OCI-LY7 (cell line): Measurements from ENCODE around the gene SSPN. TPM values are rescaled to one million over a fixed set of nuclear protein-coding genes. Genes with fewer than 3 reads are reported as not detected.

Experiments used
- BruUV-seq: library from RNA; stranded (reverse); fragments of 400-500 nt; replicated peaks from 2 replicates; lab custom pipeline; 2021; lab: Mats Ljungman, UMichigan
- CTCF ChIA-PET: fragments of 300-600 bp; sonication (Branson Sonifier 250); formaldehyde crosslinking; loops from one replicate; lab custom pipeline; 2022; ENCODE audit warnings: antibody characterized with exemption; ENCODE audit not compliant: unreplicated experiment; lab: Charles Lee
- POLR2A ChIA-PET: fragments of 300-600 bp; sonication (Branson Sonifier 250); formaldehyde crosslinking; loops from one replicate; lab custom pipeline; 2022; ENCODE audit warnings: antibody characterized with exemption; lab: Charles Lee
- DNase-seq: peaks from one replicate; pipeline ENCODE4 v3.0.0-alpha.2; 2015; ENCODE audit warnings: low spot score
- H2AFZ ChIP-seq: fragments of 200-600 bp; sonication (generic), shearing (Covaris generic); 2 replicates; pipeline ENCODE4 v1.6.1; 2014; ENCODE audit warnings: mild to moderate bottlenecking, antibody characterized with exemption, low read length, moderate library complexity
- H3K27ac ChIP-seq: fragments of 200-600 bp; sonication (generic); 2 replicates; pipeline ENCODE4 v1.5.1; 2014; ENCODE audit warnings: mixed run types, low read depth, mild to moderate bottlenecking, moderate library complexity, low read length, inconsistent platforms; ENCODE audit not compliant: poor library complexity, severe bottlenecking
- H3K36me3 ChIP-seq: fragments of 200-600 bp; sonication (generic); 2 replicates; pipeline ENCODE4 v1.6.1; 2014; ENCODE audit warnings: mild to moderate bottlenecking, antibody characterized with exemption, low read length, moderate library complexity, mixed read lengths; ENCODE audit not compliant: insufficient read depth
- H3K4me1 ChIP-seq: fragments of 200-600 bp; sonication (generic); 2 replicates; pipeline ENCODE4 v1.5.1; 2014; ENCODE audit warnings: mild to moderate bottlenecking, low read length; ENCODE audit not compliant: insufficient read depth, poor library complexity, severe bottlenecking
- H3K4me2 ChIP-seq: fragments of 200-600 bp; sonication (generic); 2 replicates; pipeline ENCODE4 v1.6.1; 2014; ENCODE audit warnings: mild to moderate bottlenecking, low read length
- H3K4me3 ChIP-seq: fragments of 200-600 bp; sonication (generic); 2 replicates; pipeline ENCODE4 v1.5.1; 2014; ENCODE audit warnings: mild to moderate bottlenecking, low read depth, low read length; ENCODE audit not compliant: poor library complexity, severe bottlenecking
- H3K79me2 ChIP-seq: fragments of 200-600 bp; sonication (generic); 2 replicates; pipeline ENCODE4 v1.6.1; 2016; ENCODE audit warnings: low read depth, mild to moderate bottlenecking, low read length, moderate library complexity, mixed read lengths; ENCODE audit not compliant: insufficient read depth
- H3K9me2 ChIP-seq: fragments of 200-600 bp; sonication (generic); 2 replicates; pipeline ENCODE4 v1.6.1; 2016; ENCODE audit warnings: mild to moderate bottlenecking, low read length, mixed read lengths; ENCODE audit not compliant: insufficient read depth
- H3K9me3 ChIP-seq: fragments of 200-600 bp; sonication (generic); 2 replicates; pipeline ENCODE4 v1.6.1; 2014; ENCODE audit warnings: mild to moderate bottlenecking, mixed run types, low read length, mixed read lengths
- H4K20me1 ChIP-seq: fragments of 200-600 bp; sonication (generic); 2 replicates; pipeline ENCODE4 v1.6.1; 2014; ENCODE audit warnings: mild to moderate bottlenecking, antibody characterized with exemption, low read length, moderate library complexity, mixed read lengths; ENCODE audit not compliant: insufficient read depth
- CTCF ChIP-seq: fragments of 200-600 bp; sonication (generic); conservative IDR thresholded peaks from 2 replicates; pipeline ENCODE4 v1.5.1; 2014; ENCODE audit warnings: mild to moderate bottlenecking, antibody characterized with exemption, low read length, moderate library complexity, mixed read lengths
- EZH2phosphoT487 ChIP-seq: fragments of 200-600 bp; sonication (generic); IDR thresholded peaks from 2 replicates; pipeline ENCODE4 v1.6.1; 2018; ENCODE audit warnings: low read depth, borderline replicate concordance, mild to moderate bottlenecking, mixed run types, antibody characterized with exemption, low read length, moderate library complexity, mixed read lengths
- intact Hi-C: fragments of 100-400 bp; cut with micrococcal nuclease; formaldehyde crosslinking; loops from one replicate; pipeline ENCODE4 v1.10.0; 2022; ENCODE audit not compliant: unreplicated experiment
- total RNA-seq, 2 experiments: library from RNA; depleted of rRNA in 1 of 2; stranded (reverse); fragments of >200 nt in 1 of 2; shearing (Covaris generic) in 1 of 2; gene quantifications; 2 replicates each; pipeline ENCODE4 v1.2.3, GENCODE V29; 2014 to 2022

The SSPN gene
- total RNA-seq, 2 experiments from 2014 or later, result not detected

GRCh38 chr12:26278666-26279065, 83.3 kb downstream of the SSPN start:
- Histone ChIP-seq H2AFZ (no peak overlapping the region), H3K4me2 (no peak overlapping the region), H3K4me3 (no peak overlapping the region), H4K20me1 (no peaks in the 10 kb centered on the region), H3K9me3 (no peaks in the 10 kb centered on the region), H3K79me2 (no peaks in the 10 kb centered on the region), H3K36me3 (no peaks in the 10 kb centered on the region), H3K27ac (no peak overlapping the region), H3K9me2 (no peaks in the 10 kb centered on the region), H3K4me1 (no peaks in the 10 kb centered on the region)
- CTCF ChIA-PET, result no interaction called here
- no peak for TF ChIP-seq CTCF
- no peak for TF ChIP-seq EZH2phosphoT487
- intact Hi-C loops, result no loop called here
- BruUV-seq, result no TSS peak
- POLR2A ChIA-PET, result interaction anchor here (0.6 to 1.6 kb wide), 2 partner anchors 9 to 160 kb away, joined by 3 to 4 read pairs; no protein-coding TSS in a partner anchor
- no peak for DNase-seq

DNA sequence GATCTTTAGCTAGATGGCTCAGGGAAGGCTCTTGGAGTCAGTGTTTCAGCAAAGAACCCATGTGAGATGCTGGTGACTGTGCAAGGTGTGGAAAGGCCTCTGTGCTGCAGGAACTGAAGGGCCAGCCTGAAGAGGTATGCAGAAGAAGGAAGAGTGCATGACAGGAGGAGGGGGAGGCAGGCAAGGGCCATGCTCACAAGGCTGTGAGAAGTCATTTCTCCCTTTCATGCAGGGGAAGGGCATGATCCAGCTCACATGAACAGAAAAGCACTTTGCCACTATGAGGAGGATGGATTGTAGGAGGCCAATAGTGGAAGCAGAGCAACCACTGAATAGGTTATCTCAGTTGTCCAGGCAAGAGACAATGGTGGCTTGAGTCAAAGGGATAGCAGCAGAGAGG, 83.7 kb downstream of the SSPN start:
- ChIA-PET POLR2A (interaction anchor here (1.6 kb wide), 1 partner anchor 9 kb away, joined by 4 read pairs; no protein-coding TSS in a partner anchor), CTCF (no interaction called here)
- H3K27ac ChIP-seq, result no peak overlapping the region
- H3K9me2 ChIP-seq, result no peaks in the 10 kb centered on the region
- H3K4me1 ChIP-seq, result no peaks in the 10 kb centered on the region
- no peaks in the 10 kb centered on the region for H4K20me1 ChIP-seq
- H2AFZ ChIP-seq, result no peak overlapping the region
- DNase-seq, result no peak
- H3K36me3 ChIP-seq, result no peaks in the 10 kb centered on the region
- H3K79me2 ChIP-seq, result no peaks in the 10 kb centered on the region
- BruUV-seq, result no TSS peak
- no peak overlapping the region for H3K4me3 ChIP-seq
- TF ChIP-seq EZH2phosphoT487, result no peak
- no peak for TF ChIP-seq CTCF
- intact Hi-C loops, result no loop called here
- H3K4me2 ChIP-seq, result no peak overlapping the region
- H3K9me3 ChIP-seq, result no peaks in the 10 kb centered on the region

DNA sequence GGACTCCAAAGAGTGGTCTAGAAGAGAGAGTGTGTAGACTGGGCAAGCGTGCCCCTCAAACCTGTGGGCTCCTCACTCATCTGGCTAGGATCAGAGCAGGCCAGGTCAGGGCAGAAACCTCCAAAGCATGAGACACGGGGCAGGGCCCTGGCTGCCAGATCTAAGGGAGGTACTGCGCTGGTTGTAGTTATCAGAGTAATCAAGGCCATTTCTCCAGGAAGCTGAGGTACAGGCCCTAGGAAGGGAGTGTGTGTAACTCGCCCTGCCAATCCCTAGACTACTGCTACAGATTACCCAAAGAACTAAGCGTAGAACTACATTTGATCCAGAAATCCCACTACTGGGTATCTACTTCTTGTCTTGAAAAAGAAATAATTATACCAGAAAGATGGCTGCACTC, 84.5 kb downstream of the SSPN start:
- Histone ChIP-seq H3K79me2 (no peaks in the 10 kb centered on the region), H2AFZ (no peak overlapping the region), H3K4me1 (no peaks in the 10 kb centered on the region), H3K4me3 (no peak overlapping the region), H3K9me3 (no peaks in the 10 kb centered on the region), H3K36me3 (no peaks in the 10 kb centered on the region), H3K9me2 (no peaks in the 10 kb centered on the region), H3K4me2 (no peak overlapping the region), H4K20me1 (no peaks in the 10 kb centered on the region), H3K27ac (no peak overlapping the region)
- TF ChIP-seq EZH2phosphoT487 (no peak), CTCF (no peak)
- CTCF ChIA-PET, result no interaction called here
- DNase-seq, result no peak
- POLR2A ChIA-PET, result interaction anchor here (0.5 kb wide), 1 partner anchor 793 kb away, joined by 3 read pairs; no protein-coding TSS in a partner anchor
- BruUV-seq, result no TSS peak
- intact Hi-C loops, result no loop called here
